Fibroblast of peridontal ligament (primary cell): ENCODE results near the gene HIPK4.

ENCODE experiments used
- DNase-seq: peaks from one replicate; pipeline ENCODE4 v3.0.0-alpha.2; 2010; ENCODE audit errors: extremely low read depth

The HIPK4 gene

DNA sequence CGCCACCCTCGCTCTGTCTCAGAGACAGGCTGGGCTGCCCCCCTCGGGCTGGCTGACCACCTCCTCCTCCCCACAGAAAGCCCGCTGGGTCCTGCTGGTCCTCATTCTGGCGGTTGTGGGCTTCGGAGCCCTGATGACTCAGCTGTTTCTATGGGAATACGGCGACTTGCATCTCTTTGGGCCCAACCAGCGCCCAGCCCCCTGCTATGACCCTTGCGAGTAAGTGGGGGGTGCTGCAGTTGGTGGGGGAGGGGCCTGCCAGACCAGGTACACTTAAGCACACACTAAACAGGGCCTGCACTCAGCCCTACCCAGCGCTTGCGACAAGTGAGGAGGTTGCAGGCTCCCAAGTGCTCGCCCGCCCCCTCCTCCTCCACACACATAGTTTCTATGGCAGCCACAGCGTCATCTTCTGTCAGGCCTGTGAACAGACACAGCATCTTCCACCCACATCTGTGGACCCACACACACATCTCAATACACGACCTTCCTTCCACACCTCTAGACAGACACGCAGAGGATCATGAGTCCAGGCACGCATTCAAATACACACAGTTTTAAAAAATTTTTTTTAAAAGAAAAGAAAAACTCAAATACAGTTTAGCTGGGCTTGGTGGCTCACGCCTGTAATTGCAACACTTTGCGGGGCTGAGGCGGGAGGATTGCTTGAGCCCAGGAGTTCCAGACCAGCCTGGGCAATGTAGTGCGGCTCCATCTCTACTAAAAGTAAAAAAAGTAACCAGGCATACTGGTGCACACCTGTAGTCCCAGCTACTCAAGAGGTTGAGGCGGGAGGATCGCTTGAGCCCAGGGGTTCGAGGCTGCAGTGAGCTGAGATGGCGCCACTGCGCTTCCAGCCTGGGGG lies 23.1 kb downstream of the HIPK4 start:
- no peak for DNase-seq

GRCh38 chr19:40365613-40366401 lies 24.2 kb downstream of the HIPK4 start:
- DNase-seq: peak; percentile 59

- DNase-seq: no peak
Measured at GRCh38 chr19:40365010-40365409, 25.0 kb downstream of the HIPK4 start.

DNA sequence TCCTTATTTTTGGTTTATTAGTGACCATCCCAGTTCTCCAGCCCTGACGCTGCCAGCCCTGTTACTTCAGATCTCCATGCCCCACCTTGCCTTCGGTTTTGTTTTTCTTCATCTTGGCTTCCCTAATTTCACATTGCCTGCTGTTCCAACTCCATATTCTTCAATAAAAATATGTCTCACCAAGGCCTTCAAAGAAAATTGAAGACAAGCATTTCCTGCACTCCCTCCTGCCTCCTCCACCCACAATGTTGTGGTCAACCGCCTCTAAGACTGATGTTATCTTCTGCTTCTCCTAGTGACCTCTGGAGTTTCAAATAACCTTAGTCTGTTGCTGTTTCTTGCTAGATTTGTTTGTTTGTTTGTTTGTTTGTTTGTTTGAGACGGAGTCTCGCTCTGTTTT lies 26.9 kb downstream of the HIPK4 start:
- DNase-seq: no peak

- no peak for DNase-seq
Measured at GRCh38 chr19:40362160-40362559, 27.8 kb downstream of the HIPK4 start.

DNA sequence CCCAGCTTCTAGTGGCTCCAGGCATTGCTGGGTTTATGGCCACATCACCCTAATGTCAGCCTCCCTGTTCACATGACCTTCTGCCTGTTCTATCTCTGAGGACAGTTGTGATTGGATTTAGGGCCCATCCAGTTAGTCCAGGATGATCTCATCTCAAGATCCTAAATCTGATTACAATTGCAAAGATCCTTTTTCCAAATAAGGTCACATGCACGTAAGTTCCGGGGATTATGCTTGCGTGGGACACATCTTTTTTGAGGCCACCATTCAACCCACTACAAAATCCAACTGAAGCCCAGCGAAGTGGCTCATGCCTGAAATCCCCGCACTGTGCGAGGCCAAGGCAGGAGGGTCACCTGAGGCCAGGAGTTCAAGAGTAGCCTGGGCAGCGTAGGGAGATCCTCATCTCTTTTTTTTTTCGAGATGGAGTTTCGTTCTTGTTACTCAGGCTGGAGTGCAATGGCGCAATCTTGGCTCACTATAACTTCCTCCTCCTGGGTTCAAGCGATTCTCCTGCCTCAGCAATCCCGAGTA lies 29.2 kb downstream of the HIPK4 start:
- no peak for DNase-seq

- no peak for DNase-seq
Measured at GRCh38 chr19:40360020-40360707, 29.8 kb downstream of the HIPK4 start.

DNA sequence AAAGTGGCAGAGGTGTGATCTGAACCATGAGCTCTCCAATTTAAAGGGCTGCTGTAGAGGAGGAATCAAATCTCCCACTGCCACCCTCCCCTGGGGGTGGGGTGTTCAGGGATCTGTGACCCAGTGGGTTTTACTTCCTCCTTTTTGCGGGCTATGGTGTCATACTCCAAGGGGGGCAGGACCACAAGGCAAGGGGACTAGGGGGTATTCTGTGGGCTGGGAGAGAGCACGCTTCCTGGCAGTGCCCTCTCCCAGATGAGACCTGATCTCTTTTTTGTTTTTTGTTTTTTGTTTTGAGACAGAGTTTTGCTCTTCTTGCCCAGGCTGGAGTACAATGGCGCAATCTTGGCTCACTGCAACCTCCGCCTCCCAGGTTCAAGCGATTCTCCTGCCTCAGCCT lies 31.2 kb downstream of the HIPK4 start:
- no peak for DNase-seq

DNA sequence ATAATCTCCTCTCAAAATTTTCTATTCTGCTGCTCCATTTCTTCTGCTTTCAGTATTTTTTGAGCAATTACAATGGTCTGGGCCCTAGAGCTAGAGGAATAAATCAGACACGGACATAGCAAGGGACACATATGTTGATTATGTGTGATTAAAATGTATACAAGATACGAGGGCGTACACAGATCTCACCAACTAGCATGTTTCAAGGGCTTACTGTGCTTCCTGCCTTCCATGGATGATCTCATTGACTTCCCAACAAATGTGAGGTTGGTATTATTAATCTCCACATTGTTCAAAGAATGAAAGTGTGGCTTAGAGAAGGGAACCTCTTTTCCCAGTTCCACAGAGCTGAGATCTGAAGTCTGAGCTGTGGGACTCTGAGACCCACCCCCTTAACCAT lies 32.3 kb downstream of the HIPK4 start:
- peak; percentile 6 for DNase-seq

- peak; percentile 17 for DNase-seq
Measured at GRCh38 chr19:40356681-40357595, 33.0 kb downstream of the HIPK4 start.

- DNase-seq: no peak
Measured at GRCh38 chr19:40355975-40356680, 33.9 kb downstream of the HIPK4 start.

DNA sequence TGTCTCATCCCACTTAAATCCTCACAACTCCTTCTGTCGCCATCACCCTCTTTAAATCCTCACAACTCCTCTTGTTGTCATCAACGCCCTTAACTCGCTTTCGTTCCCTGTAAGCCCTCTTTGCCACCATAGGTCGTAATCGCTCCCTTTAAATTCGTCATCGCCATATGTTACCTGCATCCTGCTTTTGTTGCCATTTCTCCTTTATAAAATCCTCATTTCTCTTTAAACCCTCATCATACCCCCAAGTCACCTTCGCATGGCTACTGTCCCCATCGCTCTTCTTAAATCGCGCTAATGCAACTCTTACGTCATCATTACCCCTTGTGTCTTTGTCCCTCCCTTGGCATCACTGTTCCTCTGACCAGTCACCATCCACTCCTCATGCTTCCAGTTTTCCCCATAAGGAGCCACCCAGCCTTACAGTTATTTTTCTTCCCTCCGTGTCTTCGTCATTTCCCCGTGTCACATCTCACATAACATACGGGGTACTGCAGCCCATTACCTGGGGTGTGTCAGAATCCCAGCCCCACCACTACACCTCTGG lies 40.9 kb downstream of the HIPK4 start:
- peak; percentile 82 for DNase-seq

DNA sequence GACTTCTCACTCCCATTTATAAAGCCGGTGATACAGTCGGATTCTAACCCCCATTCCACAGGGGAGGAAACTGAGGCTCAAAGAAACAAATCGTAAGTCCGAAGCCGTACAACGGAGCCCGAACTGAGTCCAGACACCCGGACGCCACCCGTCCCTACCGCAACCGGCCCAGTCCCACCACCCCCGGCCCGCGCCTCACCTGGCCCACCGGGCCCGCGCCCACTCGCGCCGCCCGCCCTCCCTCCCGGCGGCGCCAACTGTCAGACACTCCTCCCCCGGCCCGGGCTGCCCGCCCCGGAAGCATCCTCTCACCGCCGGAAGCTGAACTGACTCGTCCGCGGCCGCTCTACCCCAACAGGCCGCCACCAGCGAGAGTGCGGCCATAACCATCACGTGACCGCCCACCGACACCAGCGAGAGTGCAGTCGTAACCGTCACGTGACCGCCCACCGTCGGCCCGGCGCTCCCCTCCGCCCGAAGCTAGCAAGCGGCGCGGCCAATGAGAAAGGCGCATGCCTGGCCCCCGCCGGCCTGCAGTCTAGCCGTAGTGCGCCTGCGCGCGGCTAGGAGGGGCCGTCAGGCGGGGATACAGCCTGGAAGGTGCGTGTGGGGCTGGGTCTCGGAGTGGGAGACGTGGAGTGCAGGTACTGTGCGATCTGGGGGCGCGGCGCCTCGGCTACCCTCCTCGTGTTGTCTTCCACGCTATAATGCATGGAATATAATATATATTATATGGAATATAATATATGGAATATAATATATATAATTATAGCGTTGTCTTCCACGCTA lies 41.7 kb downstream of the HIPK4 start, which contains the start of the genes C19orf47 and PLD3:
C19orf47 (minus strand) TSS at position 273 of the 789 bp plus-strand sequence. CDS start 6,540 bp downstream, outside the sequence.
PLD3 (plus strand) TSS at position 571 of the 789 bp plus-strand sequence. CDS start 17,789 bp downstream, outside the sequence.
- DNase-seq: peak; percentile 98

- DNase-seq: no peak
Measured at GRCh38 chr19:40344422-40344821, 45.6 kb downstream of the HIPK4 start.

DNA sequence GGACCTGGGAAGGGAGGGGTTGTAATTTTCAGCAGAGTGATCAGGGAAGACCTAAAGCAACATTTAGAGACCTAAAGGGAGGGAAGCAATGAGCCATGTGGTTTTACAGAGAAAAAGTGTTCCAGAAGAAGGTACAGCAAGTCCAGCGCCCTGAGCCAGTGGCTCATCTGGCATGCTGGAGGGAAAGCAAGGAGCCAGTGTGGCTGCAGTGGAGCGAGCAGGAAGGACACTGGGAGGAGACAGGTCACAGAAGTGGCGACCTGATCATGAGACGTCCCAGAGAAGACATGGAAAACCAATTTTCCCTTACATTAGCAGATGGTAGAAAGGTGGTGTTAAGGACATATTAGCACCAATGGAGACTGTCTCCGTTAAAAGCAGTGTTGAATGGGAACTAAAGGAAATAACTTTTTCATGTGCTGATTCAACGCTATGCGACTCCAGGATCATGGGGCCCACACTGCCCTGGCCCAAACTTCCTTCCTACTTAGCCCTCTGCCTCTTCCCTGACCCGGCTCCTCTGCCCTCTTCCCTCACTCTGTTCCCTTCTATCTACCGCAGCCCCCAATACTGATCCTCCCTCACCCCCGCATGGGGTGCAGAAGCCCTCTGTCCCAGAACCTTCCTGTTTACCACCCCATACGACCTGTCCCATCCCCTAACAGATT lies 47.2 kb downstream of the HIPK4 start:
- no peak for DNase-seq

- no peak for DNase-seq
Measured at GRCh38 chr19:40341601-40342482, 48.1 kb downstream of the HIPK4 start.

GRCh38 chr19:40339018-40339728 lies 50.8 kb downstream of the HIPK4 start:
- no peak for DNase-seq
